Spleen (tissue), 7 donors: ENCODE results near the gene BRF1.

ENCODE experiments used
- CTCF ChIP-seq, 11 experiments: fragments of 200-600 bp in 7 of 11; fragments of 450-650 bp in 4 of 11; sonication (generic) in 4 of 11; IDR thresholded peaks in 8 of 11; conservative IDR thresholded peaks in 3 of 11; 1 replicate in 7 of 11; 2 replicates in 4 of 11; pipeline versions ENCODE4 v1.4.0 to v1.8.0; 2016 to 2021; ENCODE audit warnings: antibody characterized with exemption in 11 of 11, inconsistent platforms in 4 of 11, mild to moderate bottlenecking in 1 of 11
- POLR2A ChIP-seq, 3 donors: fragments of 450-650 bp; IDR thresholded peaks; one replicate each; pipeline ENCODE4 v1.5.1; 2017; ENCODE audit warnings: antibody characterized with exemption in 3 of 3, mild to moderate bottlenecking in 1 of 3
- POLR2AphosphoS5 ChIP-seq, 3 donors: sonication (generic); formaldehyde crosslinking; IDR thresholded peaks; one replicate each; pipeline ENCODE4 v1.5.1; 2017; ENCODE audit warnings: antibody characterized with exemption in 3 of 3
- donor health status: DM: no; HTN: no; CAD: no; lungs with moderate emphysema.
- donor health status: DM: no; HTN: no; CAD: no.
- donor health status: DM: no; HTN: no; CAD: no.

GRCh38 chr14:105273062-105273461 lies 27.7 kb downstream of the BRF1 start:
- TF ChIP-seq POLR2A (IDR thresholded peaks at IDR 0.05), result no peak
- no peak for TF ChIP-seq CTCF (IDR thresholded peaks at IDR 0.05 in 8 of 11, conservative IDR thresholded peaks at IDR 0.05 in 3 of 11)
- TF ChIP-seq POLR2AphosphoS5 (IDR thresholded peaks at IDR 0.05), result no peak
